B cell (primary cell): ENCODE results near the gene CAMTA1. TPM values are rescaled to one million over a fixed set of nuclear protein-coding genes. Genes with fewer than 3 reads are reported as not detected.

Experiments used
- ATAC-seq: fragments of 200-7000 bp; cut with Tn5 transposase; one replicate; pipeline ENCODE4 v1.10.0; 2021; ENCODE audit warnings: low read depth, mild to moderate bottlenecking, moderate number of reproducible peaks, moderate library complexity
- CTCF ChIA-PET: fragments of 350-600 bp; sonication (Branson Sonifier 250); formaldehyde crosslinking; loops from one replicate; lab custom pipeline; 2021; ENCODE audit warnings: antibody characterized with exemption, inconsistent platforms; lab: Charles Lee
- POLR2A ChIA-PET: fragments of 350-600 bp; sonication (Branson Sonifier 250); formaldehyde crosslinking; loops from one replicate; lab custom pipeline; 2021; ENCODE audit warnings: antibody characterized with exemption; lab: Charles Lee
- DNase-seq: peaks from one replicate; pipeline ENCODE4 v3.0.0; 2013
- H2AFZ ChIP-seq: 2 replicates; pipeline ENCODE4 v1.6.1; 2012; ENCODE audit warnings: mild to moderate bottlenecking, low read depth, low read length; ENCODE audit not compliant: insufficient read depth, poor library complexity, severe bottlenecking
- H3K27ac ChIP-seq, 2 donors: 1 replicate in 1 of 2; 2 replicates in 1 of 2; pipeline ENCODE4 v1.5.1; 2012 to 2013; ENCODE audit warnings: low read length in 2 of 2, mild to moderate bottlenecking in 2 of 2, moderate library complexity in 1 of 2
- H3K27me3 ChIP-seq, 4 experiments: fragments of 200-600 bp in 1 of 4; sonication (generic) in 1 of 4; replicated peaks in 1 of 4; 1 replicate in 2 of 4; 2 replicates in 2 of 4; pipeline versions ENCODE4 v1.6.1 to v1.7.0; 2013 to 2016; ENCODE audit warnings: low read length in 3 of 4, mild to moderate bottlenecking in 2 of 4, mixed read lengths in 1 of 4, moderate library complexity in 1 of 4; ENCODE audit not compliant: insufficient read depth in 4 of 4, control insufficient read depth in 3 of 4; ENCODE audit errors: control extremely low read depth in 1 of 4
- H3K36me3 ChIP-seq, 2 experiments: replicated peaks in 1 of 2; 1 replicate in 1 of 2; 2 replicates in 1 of 2; pipeline versions ENCODE4 v1.6.1 to v1.7.1; 2013; ENCODE audit warnings: low read length in 1 of 2; ENCODE audit not compliant: insufficient read depth in 2 of 2, control insufficient read depth in 1 of 2; ENCODE audit errors: control extremely low read depth in 1 of 2, extremely low read depth in 1 of 2
- H3K4me1 ChIP-seq, 2 donors: fragments of 200-600 bp in 1 of 2; sonication (generic) in 1 of 2; 1 replicate in 1 of 2; 2 replicates in 1 of 2; pipeline versions ENCODE4 v1.5.1 to v1.6.1; 2013 to 2017; ENCODE audit warnings: low read length in 2 of 2; ENCODE audit not compliant: control insufficient read depth in 2 of 2, insufficient read depth in 2 of 2
- H3K4me2 ChIP-seq: replicated peaks from 2 replicates; pipeline ENCODE3; 2012; ENCODE audit warnings: mild to moderate bottlenecking, low read depth, low read length; ENCODE audit not compliant: poor library complexity, severe bottlenecking
- H3K4me3 ChIP-seq, 5 experiments: fragments of 200-600 bp in 1 of 5; sonication (generic) in 1 of 5; 1 replicate in 3 of 5; 2 replicates in 2 of 5; pipeline versions ENCODE4 v1.5.1 to v1.7.0; 2011 to 2016; ENCODE audit warnings: low read length in 4 of 5, mild to moderate bottlenecking in 4 of 5, low read depth in 2 of 5, control low read depth in 1 of 5, moderate library complexity in 1 of 5; ENCODE audit not compliant: insufficient read depth in 1 of 5; ENCODE audit errors: control extremely low read depth in 1 of 5, extremely low read depth in 1 of 5
- H3K79me2 ChIP-seq: fragments of 200-600 bp; sonication (generic); one replicate; pipeline ENCODE4 v1.6.0; 2016; ENCODE audit warnings: low read length; ENCODE audit not compliant: control insufficient read depth, insufficient read depth
- H3K9ac ChIP-seq: fragments of 200-600 bp; sonication (generic); 2 replicates; pipeline ENCODE4 v1.6.1; 2017; ENCODE audit warnings: mild to moderate bottlenecking, low read length, moderate library complexity
- H3K9me3 ChIP-seq, 3 donors: one replicate each; pipeline versions ENCODE4 v1.6.1 to v1.7.1; 2013; ENCODE audit warnings: low read length in 2 of 3; ENCODE audit not compliant: control insufficient read depth in 2 of 3, insufficient read depth in 1 of 3; ENCODE audit errors: control extremely low read depth in 1 of 3
- H4K20me1 ChIP-seq: 2 replicates; pipeline ENCODE4 v1.6.0; 2012; ENCODE audit warnings: mild to moderate bottlenecking, low read length; ENCODE audit not compliant: insufficient read depth, control insufficient read depth, poor library complexity, severe bottlenecking
- H3K27ac Mint-ChIP-seq: one replicate; pipeline ENCODE4 v1.8.0; 2021; ENCODE audit warnings: mixed read lengths
- H3K27me3 Mint-ChIP-seq: one replicate; pipeline ENCODE4 v1.8.0; 2021; ENCODE audit warnings: mixed read lengths
- H3K4me1 Mint-ChIP-seq: one replicate; pipeline ENCODE4 v1.8.0; 2021; ENCODE audit warnings: mixed read lengths
- H3K4me3 Mint-ChIP-seq: one replicate; pipeline ENCODE4 v1.8.0; 2021; ENCODE audit warnings: mixed read lengths
- H3K9me3 Mint-ChIP-seq: one replicate; pipeline ENCODE4 v1.8.0; 2022; ENCODE audit warnings: mixed read lengths; ENCODE audit not compliant: insufficient read depth
- CTCF ChIP-seq: fragments of 200-600 bp; IDR thresholded peaks from one replicate; pipeline ENCODE4 v1.8.0; 2022; ENCODE audit warnings: antibody characterized with exemption, mild to moderate bottlenecking
- EZH2 ChIP-seq: IDR thresholded peaks from 2 replicates; pipeline ENCODE4 v1.6.1; 2012; ENCODE audit warnings: borderline replicate concordance, low read depth, mild to moderate bottlenecking, moderate library complexity, low read length; ENCODE audit not compliant: insufficient read depth, poor library complexity, severe bottlenecking
- WGBS: methylation state at CpG from one replicate; pipeline ENCODE4 v1.1.5; 2013; ENCODE audit warnings: missing lambda C conversion rate; ENCODE audit not compliant: insufficient coverage; 5-methylcytosine and 5-hydroxymethylcytosine counted together
- intact Hi-C: fragments of 100-400 bp; cut with micrococcal nuclease; formaldehyde crosslinking; loops from one replicate; pipeline ENCODE4 v1.10.0; 2022
- polyA plus RNA-seq: library from polyadenylated mRNA; depleted of rRNA; stranded (reverse); fragments of >200 nt; gene quantifications from 2 replicates; pipeline ENCODE4 v1.2.3, GENCODE V29; 2012
- total RNA-seq, 2 donors: library from RNA; stranded (reverse); fragments of 120-200 nt in 1 of 2; gene quantifications; 1 replicate in 1 of 2; 2 replicates in 1 of 2; pipeline versions ENCODE4 v1.2.3 to v1.2.4, GENCODE V29; 2013 to 2022

Gene CAMTA1
- total and polyA plus RNA-seq, 2 donors (not counting 1 experiment from before 2014, with no cell fraction given): 42.2 to 45.7 TPM

GRCh38 chr1:7402548-7402850 lies 617.2 kb downstream of the CAMTA1 start:
- H3K4me3 ChIP-seq: no peak overlapping the region
- Mint-ChIP-seq H3K9me3 (peaks cover 4% of the 10 kb centered on the region), H3K4me3 (no peak overlapping the region), H3K27ac (no peak overlapping the region), H3K27me3 (peaks cover 10% of the 10 kb centered on the region), H3K4me1 (no peaks in the 10 kb centered on the region)
- H3K27ac ChIP-seq: no peak overlapping the region
- no peaks in the 10 kb centered on the region for H3K4me1 ChIP-seq
- no peaks in the 10 kb centered on the region for H3K79me2 ChIP-seq
- POLR2A ChIA-PET: no interaction called here
- H3K9me3 ChIP-seq: peaks cover 0 to 4% (median 0%) of the 10 kb centered on the region in 3 donors
- TF ChIP-seq EZH2 (no peak), CTCF (no peak)
- no peak overlapping the region for H3K9ac ChIP-seq
- H3K4me2 ChIP-seq: no peak overlapping the region
- H3K27me3 ChIP-seq: peaks cover 0 to 4% (median 0%) of the 10 kb centered on the region in 4 experiments
- no peaks in the 10 kb centered on the region for H4K20me1 ChIP-seq
- CTCF ChIA-PET: no interaction called here
- WGBS: 40% methylated on average over 1 of the region's 2 CpGs
- no peak for DNase-seq
- ATAC-seq: no peak
- no peak overlapping the region for H2AFZ ChIP-seq
- intact Hi-C loops: no loop called here
- H3K36me3 ChIP-seq: no peaks in the 10 kb centered on the region

- H3K27me3 Mint-ChIP-seq: peaks cover 10% of the 10 kb centered on the region
- Histone ChIP-seq H3K4me2 (no peak overlapping the region), H3K27ac (no peak overlapping the region), H3K27me3 (peaks cover 0 to 4% (median 0%) of the 10 kb centered on the region in 4 experiments), H3K9ac (no peak overlapping the region), H4K20me1 (no peaks in the 10 kb centered on the region), H3K4me3 (no peak overlapping the region), H3K9me3 (peaks cover 0 to 4% (median 0%) of the 10 kb centered on the region in 3 donors), H2AFZ (no peak overlapping the region), H3K36me3 (no peaks in the 10 kb centered on the region), H3K79me2 (no peaks in the 10 kb centered on the region), H3K4me1 (no peaks in the 10 kb centered on the region)
- H3K4me3 Mint-ChIP-seq: no peak overlapping the region
- POLR2A ChIA-PET: no interaction called here
- no peaks in the 10 kb centered on the region for H3K4me1 Mint-ChIP-seq
- TF ChIP-seq EZH2 (no peak), CTCF (no peak)
- H3K9me3 Mint-ChIP-seq: peaks cover 4% of the 10 kb centered on the region
- no peak for DNase-seq
- no peak overlapping the region for H3K27ac Mint-ChIP-seq
- 87% methylated on average over 6 of the region's 12 CpGs for WGBS
- ATAC-seq: no peak
- CTCF ChIA-PET: interaction anchor here (0.5 kb wide), 1 partner anchor 128 kb away, joined by 3 read pairs; no protein-coding TSS in a partner anchor
- intact Hi-C loops: no loop called here
These were observed 618.2 kb downstream of the CAMTA1 start for GRCh38 chr1:7403265-7404045.
